Stimulated activated CD4-positive, alpha-beta T cell treated with anti-CD3 and anti-CD28 coated beads, Interleukin-15, amount 100 ng/mL, for 48 hours (primary cell): ENCODE results near the gene VIT.
"Not testable (repeated sequence)": the region's sequence is repeated elsewhere in the genome, so short reads cannot be mapped to it uniquely, and the experiment has no call there.

ENCODE experiments used
- DNase-seq, 2 donors: peaks; one replicate each; pipeline ENCODE4 v3.0.0-alpha.2; 2020; ENCODE audit warnings: low read depth in 2 of 2

VIT gene

GRCh38 chr2:36677996-36678605, 18.4 kb upstream of the VIT start:
- DNase-seq = no peak

- DNase-seq = no peak
Measured at GRCh38 chr2:36678856-36679255, 17.7 kb upstream of the VIT start.

GRCh38 chr2:36680012-36680411, 16.5 kb upstream of the VIT start:
- DNase-seq = no peak

GRCh38 chr2:36682562-36682961, 13.9 kb upstream of the VIT start:
- no peak for DNase-seq

GRCh38 chr2:36683002-36683401, 13.5 kb upstream of the VIT start:
- no peak for DNase-seq

DNA sequence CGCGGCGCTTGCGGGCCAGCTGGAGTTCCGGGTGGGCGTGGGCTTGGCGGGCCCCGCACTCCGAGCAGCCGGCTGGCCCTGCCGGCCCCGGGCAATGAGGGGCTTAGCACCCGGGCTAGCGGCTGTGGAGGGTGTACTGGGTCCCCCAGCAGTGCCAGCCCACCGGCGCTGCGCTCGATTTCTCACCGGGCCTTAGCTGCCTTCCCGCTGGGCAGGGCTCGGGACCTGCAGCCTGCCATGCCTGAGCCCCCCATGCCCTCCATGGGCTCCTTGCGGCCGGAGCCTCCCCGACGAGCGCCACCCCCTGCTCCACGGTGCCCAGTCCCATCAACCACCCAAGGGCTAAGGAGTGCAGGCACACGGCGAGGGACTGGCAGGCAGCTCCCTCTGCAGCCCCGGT, 8.2 kb upstream of the VIT start:
- not testable (repeated sequence) for DNase-seq

DNA sequence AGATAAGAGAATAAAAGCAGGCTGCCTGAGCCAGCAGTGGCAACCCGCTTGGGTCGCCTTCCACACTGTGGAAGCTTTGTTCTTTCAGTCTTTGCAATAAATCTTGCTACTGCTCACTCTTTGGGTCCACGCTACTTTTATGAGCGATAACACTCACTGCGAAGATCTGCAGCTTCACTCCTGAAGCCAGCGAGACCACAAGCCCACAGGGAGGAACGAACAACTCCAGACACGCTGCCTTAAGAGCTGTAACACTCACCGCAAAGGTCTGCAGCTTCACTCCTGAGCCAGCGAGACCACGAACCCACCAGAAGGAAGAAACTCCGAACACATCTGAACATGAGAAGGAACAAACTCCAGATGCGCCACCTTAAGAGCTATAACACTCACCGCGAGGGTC, 7.5 kb upstream of the VIT start:
- not testable (repeated sequence) for DNase-seq

- DNase-seq = no peak
Measured at GRCh38 chr2:36692121-36692520, 4.4 kb upstream of the VIT start.

GRCh38 chr2:36693825-36694224, 2.7 kb upstream of the VIT start:
- DNase-seq = no peak

GRCh38 chr2:36695746-36696415, 626 bp upstream of the VIT start:
- DNase-seq = no peak

DNA sequence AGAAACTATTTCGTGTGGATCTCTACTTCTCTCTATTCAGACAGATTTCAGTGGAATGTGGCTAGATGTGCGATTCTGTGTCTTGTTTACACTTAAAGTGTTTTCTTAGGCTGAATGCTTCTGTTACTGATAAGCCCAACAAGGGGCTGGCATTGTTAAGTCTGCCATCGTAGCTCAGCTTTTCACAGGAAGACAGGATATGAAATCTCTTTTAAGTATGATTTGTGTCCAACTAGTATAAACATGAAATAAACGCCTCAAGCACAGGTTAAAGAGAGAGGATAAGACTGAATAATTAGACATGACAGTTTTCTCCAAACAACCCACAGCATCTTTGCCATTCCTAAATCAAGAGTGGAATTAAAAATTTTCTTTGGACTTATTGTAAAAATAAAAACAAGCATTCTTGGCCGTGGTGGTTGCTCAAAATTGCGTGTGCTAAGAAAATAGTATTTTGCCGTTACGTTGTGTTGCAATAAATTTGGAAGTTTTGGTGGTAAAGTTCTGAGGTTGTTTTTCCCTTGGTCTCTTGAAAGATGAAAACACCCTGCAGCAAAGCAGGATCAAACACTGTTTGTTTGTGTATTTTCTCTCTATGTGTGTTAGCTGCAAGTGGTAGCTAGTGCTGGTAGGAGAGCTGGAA, 1.0 kb downstream of the VIT start:
- no peak for DNase-seq

GRCh38 chr2:36698993-36699392, 2.5 kb downstream of the VIT start:
- DNase-seq = no peak

GRCh38 chr2:36700311-36700710, 3.8 kb downstream of the VIT start:
- DNase-seq = no peak

DNA sequence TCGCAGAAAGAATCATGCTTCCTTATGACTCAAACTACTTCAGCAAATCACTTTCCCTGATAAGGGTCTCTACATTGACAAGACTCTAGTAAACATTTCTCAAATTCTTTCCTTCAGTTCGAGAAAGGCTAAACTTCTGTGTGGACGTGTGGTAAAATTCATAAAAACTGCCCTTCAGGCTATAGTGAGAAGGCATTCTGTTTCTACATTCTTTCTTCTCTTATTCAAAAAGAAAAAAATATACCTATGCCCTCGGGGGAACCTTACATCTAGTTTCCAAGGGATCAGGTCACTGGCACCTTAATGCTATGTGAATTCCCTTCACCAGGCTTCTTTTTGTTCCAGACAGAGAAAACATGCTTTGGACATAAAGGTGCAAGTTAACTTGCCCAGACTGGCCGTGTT, 4.9 kb downstream of the VIT start:
- no peak for DNase-seq

DNA sequence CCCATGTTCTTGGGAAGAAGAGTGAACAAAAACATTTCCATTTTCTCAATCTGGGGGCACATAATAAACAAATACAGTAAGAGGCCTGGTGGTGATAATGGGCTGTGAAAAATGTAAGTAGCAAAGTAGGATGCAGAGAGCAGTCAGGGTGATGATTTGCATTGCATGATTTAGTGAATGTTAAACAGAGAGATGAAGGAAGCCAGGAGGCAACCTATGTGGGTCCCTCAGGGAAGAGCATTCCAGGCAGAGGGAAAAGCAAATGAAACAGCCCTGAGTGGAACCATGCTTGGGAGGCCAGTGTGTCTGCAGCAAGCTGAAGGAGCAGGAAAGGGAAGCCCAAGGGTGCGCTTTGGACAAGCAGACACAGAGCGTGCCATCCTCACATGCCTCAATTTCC, 5.4 kb downstream of the VIT start:
- no peak for DNase-seq

DNA sequence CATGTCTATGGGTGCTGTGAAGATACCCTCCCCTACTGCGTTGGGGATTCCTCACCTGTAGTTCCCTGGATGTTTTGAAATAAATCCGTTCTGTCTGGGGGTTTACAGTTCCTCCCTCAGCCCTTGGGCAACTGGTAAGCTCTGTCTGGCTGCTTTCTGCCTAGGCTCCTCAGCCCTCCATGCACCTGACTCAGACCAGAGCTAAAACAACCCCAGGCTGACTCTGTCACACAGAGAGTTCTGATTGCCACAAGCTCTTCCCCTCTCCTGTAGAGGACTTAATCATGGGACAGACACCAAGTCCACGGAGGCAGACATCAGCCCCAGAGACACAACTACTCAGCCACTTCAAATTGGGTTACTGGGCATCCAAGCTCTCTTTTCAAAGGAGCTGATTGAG, 6.3 kb downstream of the VIT start:
- no peak for DNase-seq

- DNase-seq = no peak
Measured at GRCh38 chr2:36704475-36705150, 8.1 kb downstream of the VIT start.

GRCh38 chr2:36705326-36706020, 9.0 kb downstream of the VIT start:
- DNase-seq = no peak

DNA sequence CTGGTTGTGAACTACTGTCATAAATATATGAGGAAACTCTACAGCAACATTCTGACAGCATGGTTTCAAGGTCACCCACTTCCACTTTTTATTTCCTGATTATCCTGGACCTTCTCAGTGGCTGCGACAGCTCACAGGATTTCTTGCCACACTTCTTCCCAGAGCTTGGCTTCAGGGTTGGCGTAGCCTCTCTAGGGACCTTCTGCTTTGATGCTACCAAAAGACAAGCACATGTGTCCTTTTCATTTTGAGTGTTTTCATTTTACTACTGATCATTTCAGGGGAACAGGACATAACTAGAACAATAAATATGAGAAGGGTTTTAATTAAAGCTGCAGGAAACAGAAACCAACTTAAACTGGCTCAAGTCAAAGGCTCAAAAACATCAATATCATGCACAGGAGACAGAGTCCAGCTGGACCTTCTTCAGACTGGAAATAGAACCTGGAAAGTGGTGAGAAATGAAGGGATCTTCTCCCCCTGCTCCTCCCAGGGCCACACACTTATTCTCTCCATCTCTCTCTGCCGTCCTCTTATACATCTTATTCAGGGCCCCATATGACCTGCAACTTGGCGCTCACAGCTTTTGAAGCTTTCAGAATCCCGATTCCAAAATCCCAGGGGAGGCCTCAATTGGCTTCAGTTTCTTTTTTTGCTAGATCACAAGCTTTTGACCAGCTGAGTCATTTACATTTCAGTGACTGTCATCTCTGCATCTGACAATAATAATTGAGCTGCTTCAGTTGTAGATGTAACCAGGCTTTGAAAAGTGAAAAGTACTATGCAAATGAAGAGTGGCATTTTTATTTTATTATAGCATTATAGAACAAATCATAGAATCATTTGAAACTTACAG, 9.7 kb downstream of the VIT start:
- DNase-seq = no peak

DNA sequence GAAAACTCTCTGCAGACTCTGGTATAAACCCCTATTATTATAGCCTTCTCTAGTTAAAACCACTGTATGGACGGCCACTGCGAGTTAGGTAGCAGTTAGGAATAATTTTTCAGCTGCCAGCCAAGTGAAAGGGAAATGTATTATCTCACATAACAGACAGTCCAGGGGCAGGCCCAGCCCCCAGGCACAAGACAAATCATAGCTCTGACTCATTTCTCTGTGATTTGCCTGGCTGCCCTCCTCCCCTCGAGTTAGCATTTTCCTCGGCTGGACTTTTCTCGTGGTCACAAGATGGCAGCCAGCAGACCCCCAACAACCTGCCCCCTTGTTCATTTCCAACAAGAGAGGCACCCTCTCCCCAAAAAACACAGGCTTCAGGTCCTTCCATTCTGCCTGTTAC, 10.5 kb downstream of the VIT start:
- no peak for DNase-seq

GRCh38 chr2:36708041-36708741, 11.7 kb downstream of the VIT start:
- no peak for DNase-seq
